Skin of body (tissue), 2 donors: ENCODE data around the gene DNTTIP2. TPM values are rescaled to one million over a fixed set of nuclear protein-coding genes. Genes with fewer than 3 reads are reported as not detected.
"Not testable (repeated sequence)": the region's sequence is repeated elsewhere in the genome, so short reads cannot be mapped to it uniquely, and the experiment has no call there.

ENCODE experiments used
- DNase-seq: peaks from one replicate; lab custom pipeline; 2025; lab: John Stamatoyannopoulos, UW
- total RNA-seq: library from RNA; depleted of rRNA; stranded (reverse); fragments of >200 nt; gene quantifications from one replicate; pipeline ENCODE4 v1.2.3, GENCODE V29; 2014

The DNTTIP2 gene
- total RNA-seq, 1 donor from 2014 or later: 33.0 TPM

DNA sequence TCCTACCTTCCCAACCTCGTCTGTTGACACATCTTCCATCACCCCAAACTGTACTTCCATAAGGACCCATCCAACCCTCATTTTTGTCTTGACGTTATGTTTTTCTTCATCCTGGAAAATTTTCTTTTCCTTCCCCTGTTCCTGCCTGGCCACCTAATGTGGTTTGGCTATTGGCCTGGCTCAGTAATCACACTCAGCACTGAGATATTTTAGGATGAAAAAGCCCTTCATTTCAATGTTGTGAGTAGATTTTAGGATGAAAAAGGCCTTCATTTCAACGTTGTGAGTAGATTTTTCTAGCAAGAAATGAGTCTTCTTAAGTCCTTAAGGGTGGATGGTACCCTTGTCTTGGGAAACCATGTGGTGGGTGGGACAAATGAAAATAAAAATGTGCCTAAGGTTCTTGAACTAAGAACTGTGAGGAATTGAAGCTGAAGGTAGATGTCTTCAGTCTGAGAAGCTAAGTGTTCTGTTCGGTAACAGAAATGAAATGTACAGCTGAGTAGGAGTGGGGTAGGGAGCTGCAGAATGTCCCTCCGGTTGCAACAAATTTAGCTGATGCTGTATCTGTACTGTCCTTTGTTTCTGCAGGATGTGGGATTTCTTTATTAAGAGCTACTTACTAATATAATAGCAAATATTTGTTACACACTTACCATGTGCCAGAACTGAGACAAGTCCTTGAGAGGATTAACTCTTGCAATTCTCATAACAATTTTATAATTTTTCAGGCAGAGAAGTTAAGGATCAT is 36.1 kb downstream of the DNTTIP2 start:
- DNase-seq: no peak

- no peak for DNase-seq
Measured at GRCh38 chr1:93841771-93842170, 37.2 kb downstream of the DNTTIP2 start.

- DNase-seq: no peak
Measured at GRCh38 chr1:93840956-93841482, 38.0 kb downstream of the DNTTIP2 start.

DNA sequence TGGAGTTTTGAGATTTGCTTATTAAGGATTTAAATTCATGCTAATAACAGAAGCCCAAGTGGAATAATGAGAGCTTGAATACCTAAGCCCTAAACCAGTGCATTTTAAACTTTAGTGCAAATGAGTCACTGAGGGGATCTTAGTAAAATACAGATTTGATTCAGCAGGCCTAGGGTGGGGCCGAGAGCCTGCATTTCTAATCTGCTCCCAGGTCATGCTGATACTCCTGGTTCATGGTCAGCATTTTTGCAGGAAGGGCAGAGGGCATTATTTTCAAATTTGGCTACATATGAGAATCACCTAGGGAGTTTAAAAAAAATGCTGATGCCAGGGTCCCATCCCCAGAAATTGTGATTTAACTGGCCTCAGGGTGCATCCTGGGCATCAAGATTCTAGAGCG is 39.3 kb downstream of the DNTTIP2 start:
- DNase-seq: no peak

DNA sequence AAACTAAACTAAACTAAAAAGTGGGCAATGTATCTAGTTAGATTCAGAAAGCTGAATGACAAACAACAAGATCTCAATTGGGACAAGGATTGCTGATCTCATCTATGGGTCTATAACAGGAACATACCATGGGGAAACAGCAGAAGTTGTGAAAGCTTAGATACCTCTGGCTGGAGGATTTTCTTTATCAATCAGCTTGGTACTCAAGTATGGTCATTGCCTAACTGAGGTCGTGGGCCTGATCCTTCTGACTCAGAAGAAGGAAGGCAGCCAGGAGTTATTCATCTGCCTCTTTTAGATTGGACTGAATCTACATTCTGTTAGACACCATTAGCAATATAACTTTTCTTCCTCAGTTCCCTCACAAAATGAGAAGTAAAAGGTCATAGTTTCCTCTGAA is 39.7 kb downstream of the DNTTIP2 start:
- no peak for DNase-seq

- DNase-seq: no peak
Measured at GRCh38 chr1:93837961-93838360, 41.0 kb downstream of the DNTTIP2 start.

DNA sequence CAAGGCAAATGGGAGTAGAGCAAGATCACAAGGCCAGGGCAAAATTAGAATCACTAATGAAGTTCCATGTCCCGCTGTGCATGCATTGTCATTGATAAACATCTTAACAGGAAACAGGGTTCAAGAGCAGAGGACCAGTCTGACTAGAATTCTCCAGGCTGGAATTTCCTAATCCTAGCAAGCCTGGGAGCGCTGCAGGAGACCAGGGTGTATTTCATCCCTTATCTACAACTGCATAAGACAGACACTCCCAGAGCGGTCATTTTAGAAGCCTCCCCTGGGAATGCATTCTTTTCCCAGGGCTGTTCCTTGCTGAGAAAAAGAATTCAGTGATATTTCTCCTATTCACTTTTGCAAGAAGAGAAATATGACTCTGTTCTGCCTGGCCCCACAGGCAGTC is 45.7 kb downstream of the DNTTIP2 start:
- not testable (repeated sequence) for DNase-seq

- DNase-seq: no peak
Measured at GRCh38 chr1:93829061-93829460, 49.9 kb downstream of the DNTTIP2 start.

- no peak for DNase-seq
Measured at GRCh38 chr1:93828367-93828755, 50.6 kb downstream of the DNTTIP2 start.

- no peak for DNase-seq
Measured at GRCh38 chr1:93827633-93828366, 51.2 kb downstream of the DNTTIP2 start.

- DNase-seq: no peak
Measured at GRCh38 chr1:93827128-93827527, 51.9 kb downstream of the DNTTIP2 start.

DNA sequence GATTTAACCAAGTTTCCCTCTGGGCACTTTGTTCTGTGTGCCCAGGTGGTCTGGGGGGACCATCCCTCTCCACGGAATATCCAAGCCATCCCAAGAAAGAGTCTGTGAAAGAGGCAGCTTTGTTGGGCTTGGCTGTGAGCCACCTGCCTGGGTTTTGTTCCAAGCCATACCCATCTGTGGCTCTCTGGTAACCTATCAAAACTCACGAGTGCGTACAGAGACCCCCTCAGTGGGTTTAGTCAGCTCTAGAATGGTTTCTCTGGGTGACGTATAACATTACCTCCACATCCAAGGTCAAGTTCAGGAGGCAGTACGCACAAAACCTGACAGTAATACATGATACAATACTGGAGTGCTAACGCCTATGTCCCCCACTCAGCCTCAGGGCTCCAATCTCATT is 54.2 kb downstream of the DNTTIP2 start:
- no peak for DNase-seq

DNA sequence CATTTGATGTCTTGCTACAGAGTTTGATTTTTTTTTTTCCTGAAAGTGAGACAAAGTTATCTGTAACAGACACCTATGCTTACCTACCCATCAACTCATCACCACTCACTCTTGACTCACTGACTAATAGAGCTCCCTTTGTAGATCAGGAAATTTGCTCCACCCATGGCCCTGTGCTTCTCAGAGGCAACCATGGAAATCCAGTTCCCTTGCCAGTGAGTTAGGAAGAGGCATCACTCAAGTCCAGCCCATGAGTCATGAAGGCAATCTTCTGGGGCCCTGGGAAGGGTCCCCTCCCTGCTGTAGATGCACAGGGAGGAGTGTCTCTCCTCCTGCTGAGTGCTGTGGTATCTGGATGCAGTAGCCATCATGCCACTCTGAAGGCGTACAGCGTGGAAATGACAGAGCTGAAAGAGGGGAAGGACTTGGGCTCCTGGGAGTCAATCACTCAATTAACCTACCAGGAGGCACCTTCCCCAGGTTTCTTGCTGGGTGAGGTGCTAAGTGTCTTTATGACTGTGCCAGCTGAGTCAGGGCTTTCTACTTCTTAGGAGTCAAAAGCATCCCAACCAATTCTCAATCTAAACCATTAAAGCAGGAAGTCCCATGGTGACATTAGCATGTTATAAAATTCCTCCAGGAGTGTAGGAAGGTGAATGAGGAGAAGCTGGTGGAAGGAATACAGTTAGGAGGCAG is 56.1 kb downstream of the DNTTIP2 start:
- no peak for DNase-seq

- DNase-seq: no peak
Measured at GRCh38 chr1:93821423-93822144, 57.4 kb downstream of the DNTTIP2 start.

- no peak for DNase-seq
Measured at GRCh38 chr1:93820554-93821422, 58.2 kb downstream of the DNTTIP2 start.

DNA sequence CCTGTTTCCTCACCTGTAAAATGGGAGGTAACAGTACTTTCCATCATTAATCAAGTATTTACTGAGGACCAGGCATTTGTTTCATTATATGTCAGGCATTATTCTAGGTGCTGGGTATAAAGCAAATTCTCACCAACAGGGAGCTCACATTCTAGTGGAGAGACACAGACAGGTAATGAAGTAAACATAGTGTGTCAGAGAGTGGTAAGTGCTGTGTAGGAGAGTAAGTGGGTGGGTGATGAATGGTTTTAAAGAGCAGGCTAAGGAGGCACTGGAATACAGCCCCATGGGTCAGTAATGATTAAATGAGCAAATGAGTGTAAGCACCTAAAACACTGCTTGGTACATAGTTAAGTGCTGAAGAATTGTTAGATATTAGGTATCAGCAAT is 60.4 kb downstream of the DNTTIP2 start:
- DNase-seq: no peak

- no peak for DNase-seq
Measured at GRCh38 chr1:93817819-93818569, 61.0 kb downstream of the DNTTIP2 start.

GRCh38 chr1:93816970-93817678 is 61.9 kb downstream of the DNTTIP2 start:
- peak; percentile 57 for DNase-seq
